Hepatocyte (in vitro differentiated cells): ENCODE results near the gene GINS1.

Source experiments
- CTCF ChIP-seq: fragments of 200-600 bp; sonication (generic); IDR thresholded peaks from 2 replicates; pipeline ENCODE4 v1.5.1; 2016; ENCODE audit warnings: antibody characterized with exemption, mild to moderate bottlenecking; ENCODE audit not compliant: poor library complexity
- EZH2 ChIP-seq: fragments of 200-600 bp; sonication (generic); IDR thresholded peaks from 2 replicates; pipeline ENCODE4 v1.6.1; 2016; ENCODE audit warnings: antibody characterized with exemption, mild to moderate bottlenecking, borderline replicate concordance

DNA sequence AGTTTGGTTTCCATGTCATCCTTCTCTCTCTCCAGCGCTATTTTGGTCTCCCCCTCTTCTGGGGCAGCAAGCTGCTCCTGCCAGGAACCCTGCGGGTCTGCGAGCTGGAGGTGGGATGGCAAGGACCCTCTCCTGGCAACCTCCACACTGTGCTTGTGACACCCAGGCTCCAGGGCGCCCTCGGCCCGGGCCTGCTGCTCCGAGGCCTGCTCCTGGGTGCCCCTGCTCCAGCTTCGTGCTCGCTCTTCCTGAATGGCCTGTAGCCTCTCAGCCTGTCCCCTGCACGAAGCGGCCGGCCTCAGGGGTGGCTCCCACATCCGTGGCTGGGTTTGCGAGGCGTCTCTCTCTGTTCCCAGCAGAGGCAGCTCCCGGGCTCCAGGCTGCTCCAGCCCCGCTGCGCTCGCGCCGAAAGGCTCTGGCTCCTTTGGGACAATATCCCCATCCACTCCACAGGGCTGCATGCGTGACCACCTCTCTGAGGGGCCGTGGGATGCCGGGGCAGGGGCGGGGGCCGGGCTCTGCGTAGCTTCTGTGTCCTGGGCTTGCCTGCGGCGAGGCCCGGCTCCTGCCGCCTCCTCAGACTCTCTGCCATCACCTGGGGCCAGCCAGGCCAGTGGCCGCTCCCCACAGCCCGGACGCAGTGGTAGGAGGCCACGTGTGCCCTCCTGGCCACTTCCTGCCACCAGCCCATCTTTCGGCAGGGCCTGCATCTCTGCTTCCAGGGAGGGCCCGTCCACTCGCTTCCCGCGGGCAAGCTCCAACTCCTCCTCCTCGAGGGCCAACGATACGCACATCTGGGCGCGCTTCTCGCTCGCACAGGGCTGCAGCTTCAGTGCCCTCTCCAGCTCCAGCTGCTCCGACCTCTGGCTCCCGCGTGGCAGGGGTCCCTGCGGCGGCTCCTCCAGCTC is 68.9 kb downstream of the GINS1 start:
- TF ChIP-seq CTCF (no peak), EZH2 (no peak)
